Measurements from ENCODE around the gene C1QA. TPM values are rescaled to one million over a fixed set of nuclear protein-coding genes. Genes with fewer than 3 reads are reported as not detected.
"Not testable (repeated sequence)": the region's sequence is repeated elsewhere in the genome, so short reads cannot be mapped to it uniquely, and the experiment has no call there.

Gene C1QA
- total and polyA plus RNA-seq, 2 donors (not counting 1 experiment from before 2014, with no cell fraction given) = not detected

- Histone ChIP-seq H3K4me3 (replicated peaks in 1 of 4; ENCODE audit: control extremely low read depth in 1 of 4, insufficient read depth in 1 of 4, low read depth in 3 of 4, low read length in 4 of 4) (no peak overlapping the region), H3K27ac (ENCODE audit: insufficient read depth, low read length) (no peak overlapping the region), H3K4me1 (ENCODE audit: control insufficient read depth, extremely low read depth, insufficient read depth, low read length) (no peaks in the 10 kb centered on the region), H2AFZ (ENCODE audit: low read length) (no peak overlapping the region), H3K9ac (ENCODE audit: insufficient read depth, low read length) (no peak overlapping the region), H3K27me3 (ENCODE audit: control insufficient read depth, insufficient read depth, low read length) (peaks cover 13% of the 10 kb centered on the region), H3K36me3 (ENCODE audit: control insufficient read depth, insufficient read depth, low read length) (no peaks in the 10 kb centered on the region), H3K79me2 (ENCODE audit: control insufficient read depth, insufficient read depth, low read length) (no peaks in the 10 kb centered on the region), H3K9me3 (ENCODE audit: control insufficient read depth, insufficient read depth, low read depth, low read length) (no peaks in the 10 kb centered on the region), H3K4me2 (ENCODE audit: extremely low read depth, insufficient read depth, low read length) (no peak overlapping the region), H4K20me1 (ENCODE audit: control insufficient read depth, extremely low read depth, insufficient read depth, low read length) (no peaks in the 10 kb centered on the region)
- no peak for DNase-seq (ENCODE audit: low read depth in 2 of 2)
- TF ChIP-seq, protein P1, sequence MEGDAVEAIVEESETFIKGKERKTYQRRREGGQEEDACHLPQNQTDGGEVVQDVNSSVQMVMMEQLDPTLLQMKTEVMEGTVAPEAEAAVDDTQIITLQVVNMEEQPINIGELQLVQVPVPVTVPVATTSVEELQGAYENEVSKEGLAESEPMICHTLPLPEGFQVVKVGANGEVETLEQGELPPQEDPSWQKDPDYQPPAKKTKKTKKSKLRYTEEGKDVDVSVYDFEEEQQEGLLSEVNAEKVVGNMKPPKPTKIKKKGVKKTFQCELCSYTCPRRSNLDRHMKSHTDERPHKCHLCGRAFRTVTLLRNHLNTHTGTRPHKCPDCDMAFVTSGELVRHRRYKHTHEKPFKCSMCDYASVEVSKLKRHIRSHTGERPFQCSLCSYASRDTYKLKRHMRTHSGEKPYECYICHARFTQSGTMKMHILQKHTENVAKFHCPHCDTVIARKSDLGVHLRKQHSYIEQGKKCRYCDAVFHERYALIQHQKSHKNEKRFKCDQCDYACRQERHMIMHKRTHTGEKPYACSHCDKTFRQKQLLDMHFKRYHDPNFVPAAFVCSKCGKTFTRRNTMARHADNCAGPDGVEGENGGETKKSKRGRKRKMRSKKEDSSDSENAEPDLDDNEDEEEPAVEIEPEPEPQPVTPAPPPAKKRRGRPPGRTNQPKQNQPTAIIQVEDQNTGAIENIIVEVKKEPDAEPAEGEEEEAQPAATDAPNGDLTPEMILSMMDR (conservative IDR thresholded peaks at IDR 0.05 in 1 of 2, IDR thresholded peaks at IDR 0.05 in 1 of 2; ENCODE audit: low read depth in 1 of 2, low read length in 2 of 2) = no peak
- no peak for TF ChIP-seq EZH2 (IDR thresholded peaks at IDR 0.05; ENCODE audit: low read length, missing control alignments)
Measured at GRCh38 chr1:22662986-22663408, 26.6 kb downstream of the C1QA start.

DNA sequence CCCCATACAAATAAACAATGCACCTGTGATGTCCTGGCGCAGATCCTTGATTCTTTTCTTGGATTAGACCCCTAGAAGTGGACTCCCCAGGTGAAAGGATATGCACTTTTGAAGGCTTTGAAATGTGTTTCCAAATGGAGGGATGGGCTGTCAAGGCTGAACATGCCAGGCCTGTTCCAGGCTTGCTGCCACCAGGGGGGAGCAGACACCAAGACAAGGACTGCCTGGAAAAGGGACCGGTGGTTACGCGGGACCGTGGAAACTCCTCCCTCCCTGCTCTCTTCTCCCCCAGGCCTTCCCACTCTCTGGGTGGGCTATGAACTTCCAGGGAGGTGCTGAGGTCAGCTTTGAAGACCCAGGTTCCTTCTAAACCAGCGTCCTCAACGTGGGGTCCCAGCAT lies 29.3 kb downstream of the C1QA start:
- TF ChIP-seq, protein P1 (conservative IDR thresholded peaks at IDR 0.05 in 1 of 2, IDR thresholded peaks at IDR 0.05 in 1 of 2; ENCODE audit: low read depth in 1 of 2, low read length in 2 of 2) = peak in 1 of 2 donors; percentile 52
- no peak for TF ChIP-seq EZH2 (IDR thresholded peaks at IDR 0.05; ENCODE audit: low read length, missing control alignments)
- Histone ChIP-seq H3K4me1 (ENCODE audit: control insufficient read depth, extremely low read depth, insufficient read depth, low read length) (no peaks in the 10 kb centered on the region), H4K20me1 (ENCODE audit: control insufficient read depth, extremely low read depth, insufficient read depth, low read length) (no peaks in the 10 kb centered on the region), H3K9me3 (ENCODE audit: control insufficient read depth, insufficient read depth, low read depth, low read length) (no peaks in the 10 kb centered on the region), H3K27me3 (ENCODE audit: control insufficient read depth, insufficient read depth, low read length) (peaks cover 18% of the 10 kb centered on the region), H3K27ac (ENCODE audit: insufficient read depth, low read length) (no peak overlapping the region), H2AFZ (ENCODE audit: low read length) (no peak overlapping the region), H3K4me3 (replicated peaks in 1 of 4; ENCODE audit: control extremely low read depth in 1 of 4, insufficient read depth in 1 of 4, low read depth in 3 of 4, low read length in 4 of 4) (no peak overlapping the region), H3K4me2 (ENCODE audit: extremely low read depth, insufficient read depth, low read length) (no peak overlapping the region), H3K79me2 (ENCODE audit: control insufficient read depth, insufficient read depth, low read length) (no peaks in the 10 kb centered on the region), H3K36me3 (ENCODE audit: control insufficient read depth, insufficient read depth, low read length) (no peaks in the 10 kb centered on the region), H3K9ac (ENCODE audit: insufficient read depth, low read length) (no peak overlapping the region)
- peak; percentile 21 to 36 for DNase-seq (ENCODE audit: low read depth in 2 of 2)

DNA sequence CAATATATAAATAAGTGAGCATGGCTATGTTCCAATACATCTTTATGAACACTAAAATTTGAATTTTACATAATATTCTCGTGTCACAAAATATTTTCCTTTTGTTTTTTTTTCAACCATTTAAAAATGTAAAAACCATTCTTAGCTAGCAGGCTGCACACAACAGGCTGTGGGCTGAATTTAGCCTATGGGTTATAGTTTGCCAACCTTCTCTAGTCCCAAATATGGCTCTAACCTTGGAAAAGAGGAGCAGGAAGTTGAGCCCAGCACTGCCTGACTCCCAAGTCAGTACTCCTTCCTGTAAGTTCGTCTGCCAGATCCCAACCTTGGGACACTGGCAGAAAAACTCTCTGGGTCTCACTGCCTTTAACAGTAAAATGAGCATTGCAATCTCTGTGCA lies 30.0 kb downstream of the C1QA start:
- Histone ChIP-seq H3K27me3 (ENCODE audit: control insufficient read depth, insufficient read depth, low read length) (peaks cover 22% of the 10 kb centered on the region), H3K4me1 (ENCODE audit: control insufficient read depth, extremely low read depth, insufficient read depth, low read length) (no peaks in the 10 kb centered on the region), H3K79me2 (ENCODE audit: control insufficient read depth, insufficient read depth, low read length) (no peaks in the 10 kb centered on the region), H3K9me3 (ENCODE audit: control insufficient read depth, insufficient read depth, low read depth, low read length) (no peaks in the 10 kb centered on the region), H3K4me2 (ENCODE audit: extremely low read depth, insufficient read depth, low read length) (no peak overlapping the region), H2AFZ (ENCODE audit: low read length) (no peak overlapping the region), H4K20me1 (ENCODE audit: control insufficient read depth, extremely low read depth, insufficient read depth, low read length) (no peaks in the 10 kb centered on the region), H3K27ac (ENCODE audit: insufficient read depth, low read length) (no peak overlapping the region), H3K9ac (ENCODE audit: insufficient read depth, low read length) (no peak overlapping the region), H3K36me3 (ENCODE audit: control insufficient read depth, insufficient read depth, low read length) (no peaks in the 10 kb centered on the region), H3K4me3 (replicated peaks in 1 of 4; ENCODE audit: control extremely low read depth in 1 of 4, insufficient read depth in 1 of 4, low read depth in 3 of 4, low read length in 4 of 4) (no peak overlapping the region)
- no peak for DNase-seq (ENCODE audit: low read depth in 2 of 2)
- TF ChIP-seq EZH2 (IDR thresholded peaks at IDR 0.05; ENCODE audit: low read length, missing control alignments) = no peak
- TF ChIP-seq, protein P1 (conservative IDR thresholded peaks at IDR 0.05 in 1 of 2, IDR thresholded peaks at IDR 0.05 in 1 of 2; ENCODE audit: low read depth in 1 of 2, low read length in 2 of 2) = no peak

DNA sequence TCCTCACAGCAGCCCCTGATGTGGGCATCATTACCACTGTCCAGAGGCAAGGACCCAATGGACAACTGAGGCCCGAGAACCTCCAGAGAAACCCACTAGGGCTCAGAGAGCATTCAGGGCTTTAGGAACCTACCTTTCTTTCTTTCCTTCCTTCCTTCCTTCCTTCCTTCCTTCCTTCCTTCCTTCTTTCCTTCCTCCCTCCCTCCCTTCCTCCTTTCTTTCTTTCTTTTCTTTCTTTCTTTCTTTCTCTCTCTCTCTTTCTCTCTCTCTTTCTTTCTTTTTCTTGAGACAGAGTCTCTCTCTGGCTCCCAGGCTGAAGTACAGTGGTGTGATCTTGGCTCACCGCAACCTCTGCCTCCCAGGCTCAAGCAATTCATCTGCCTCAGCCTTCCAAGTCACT lies 32.4 kb downstream of the C1QA start:
- DNase-seq (ENCODE audit: low read depth in 2 of 2); H3K4me1 ChIP-seq (ENCODE audit: control insufficient read depth, extremely low read depth, insufficient read depth, low read length); H3K27ac ChIP-seq (ENCODE audit: insufficient read depth, low read length); H3K4me2 ChIP-seq (ENCODE audit: extremely low read depth, insufficient read depth, low read length); H2AFZ ChIP-seq (ENCODE audit: low read length); H3K36me3 ChIP-seq (ENCODE audit: control insufficient read depth, insufficient read depth, low read length); H3K9me3 ChIP-seq (ENCODE audit: control insufficient read depth, insufficient read depth, low read depth, low read length); H4K20me1 ChIP-seq (ENCODE audit: control insufficient read depth, extremely low read depth, insufficient read depth, low read length); H3K79me2 ChIP-seq (ENCODE audit: control insufficient read depth, insufficient read depth, low read length); H3K4me3 ChIP-seq (replicated peaks in 1 of 4; ENCODE audit: control extremely low read depth in 1 of 4, insufficient read depth in 1 of 4, low read depth in 3 of 4, low read length in 4 of 4); H3K9ac ChIP-seq (ENCODE audit: insufficient read depth, low read length): not testable (repeated sequence)
- peaks cover 36% of the 10 kb centered on the region for H3K27me3 ChIP-seq (ENCODE audit: control insufficient read depth, insufficient read depth, low read length)

Data from fibroblast of lung (primary cell).